ENCODE results near the gene PRKRIP1.

DNA sequence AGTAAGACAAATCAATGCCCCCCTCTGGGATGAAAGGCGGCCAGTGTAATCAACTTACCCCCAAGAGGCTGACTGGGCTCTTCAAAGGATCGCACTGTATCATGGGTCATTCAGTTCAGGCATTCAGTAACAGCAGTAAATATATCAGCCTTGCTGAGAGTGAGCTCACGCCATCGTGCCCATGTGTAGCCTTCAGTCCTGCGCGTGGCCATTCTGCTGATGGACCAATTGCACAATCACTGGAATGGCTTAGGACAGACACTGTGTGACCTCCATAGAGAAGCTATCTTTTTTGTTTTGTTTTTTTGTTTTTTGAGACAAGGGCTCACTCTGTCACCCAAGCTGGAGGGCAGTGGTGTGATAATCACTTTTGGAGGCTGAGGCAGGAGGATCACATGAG lies 9.1 kb upstream of the PRKRIP1 start:
- TF ChIP-seq, protein P1, sequence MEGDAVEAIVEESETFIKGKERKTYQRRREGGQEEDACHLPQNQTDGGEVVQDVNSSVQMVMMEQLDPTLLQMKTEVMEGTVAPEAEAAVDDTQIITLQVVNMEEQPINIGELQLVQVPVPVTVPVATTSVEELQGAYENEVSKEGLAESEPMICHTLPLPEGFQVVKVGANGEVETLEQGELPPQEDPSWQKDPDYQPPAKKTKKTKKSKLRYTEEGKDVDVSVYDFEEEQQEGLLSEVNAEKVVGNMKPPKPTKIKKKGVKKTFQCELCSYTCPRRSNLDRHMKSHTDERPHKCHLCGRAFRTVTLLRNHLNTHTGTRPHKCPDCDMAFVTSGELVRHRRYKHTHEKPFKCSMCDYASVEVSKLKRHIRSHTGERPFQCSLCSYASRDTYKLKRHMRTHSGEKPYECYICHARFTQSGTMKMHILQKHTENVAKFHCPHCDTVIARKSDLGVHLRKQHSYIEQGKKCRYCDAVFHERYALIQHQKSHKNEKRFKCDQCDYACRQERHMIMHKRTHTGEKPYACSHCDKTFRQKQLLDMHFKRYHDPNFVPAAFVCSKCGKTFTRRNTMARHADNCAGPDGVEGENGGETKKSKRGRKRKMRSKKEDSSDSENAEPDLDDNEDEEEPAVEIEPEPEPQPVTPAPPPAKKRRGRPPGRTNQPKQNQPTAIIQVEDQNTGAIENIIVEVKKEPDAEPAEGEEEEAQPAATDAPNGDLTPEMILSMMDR (IDR thresholded peaks at IDR 0.05; ENCODE audit: low read depth, low read length), result no peak
- no peak for TF ChIP-seq EZH2phosphoT487 (IDR thresholded peaks at IDR 0.05; ENCODE audit: low read depth)
